Activated T-cell treated with anti-CD3 and anti-CD28 coated beads, Interleukin-2, amount 50 U/mL, for 72 hours (primary cell): Measurements from ENCODE around the gene MED15. TPM values are rescaled to one million over a fixed set of nuclear protein-coding genes. Genes with fewer than 3 reads are reported as not detected.
"Not testable (repeated sequence)": the region's sequence is repeated elsewhere in the genome, so short reads cannot be mapped to it uniquely, and the experiment has no call there.

Experiments
- ATAC-seq, 2 donors: fragments of 150-1000 bp; cut with Tn5 transposase; replicated peaks in 1 of 2; 2 replicates each; pipeline ENCODE4 v1.10.0; 2021; ENCODE audit warnings: moderate library complexity in 2 of 2, mild to moderate bottlenecking in 1 of 2
- DNase-seq, 2 donors: peaks; one replicate each; pipeline ENCODE4 v3.0.0; 2021 to 2022; ENCODE audit warnings: mixed read lengths in 1 of 2
- H3K27ac Mint-ChIP-seq: one replicate; pipeline ENCODE4 v1.8.0; 2022; ENCODE audit warnings: mild to moderate bottlenecking, moderate library complexity, mixed read lengths
- H3K27me3 Mint-ChIP-seq: one replicate; pipeline ENCODE4 v1.8.0; 2022; ENCODE audit warnings: low read depth, mixed read lengths
- H3K36me3 Mint-ChIP-seq, 2 donors: one replicate each; pipeline ENCODE4 v1.8.0; 2022; ENCODE audit warnings: mixed read lengths in 2 of 2, mild to moderate bottlenecking in 1 of 2; ENCODE audit not compliant: insufficient read depth in 2 of 2
- H3K4me1 Mint-ChIP-seq: one replicate; pipeline ENCODE4 v1.8.0; 2022; ENCODE audit warnings: low read depth, mixed read lengths
- H3K4me3 Mint-ChIP-seq, 2 donors: one replicate each; pipeline ENCODE4 v1.8.0; 2022; ENCODE audit warnings: mild to moderate bottlenecking in 2 of 2, mixed read lengths in 2 of 2, moderate library complexity in 2 of 2
- H3K9me3 Mint-ChIP-seq, 2 donors: one replicate each; pipeline ENCODE4 v1.8.0; 2022; ENCODE audit warnings: mixed read lengths in 2 of 2
- total RNA-seq, 2 donors: library from RNA; stranded (reverse); gene quantifications; one replicate each; pipeline ENCODE4 v1.2.3, GENCODE V29; 2022

The MED15 gene
- total RNA-seq, 2 donors from 2014 or later = 106 to 113 TPM

- no peaks in the 10 kb centered on the region for H3K4me1 Mint-ChIP-seq
- no peaks in the 10 kb centered on the region for H3K27me3 Mint-ChIP-seq
- H3K9me3 Mint-ChIP-seq = no peaks in the 10 kb centered on the region
- DNase-seq (no peak), ATAC-seq (no peak)
- peaks cover 0 to 2% of the 10 kb centered on the region in 2 donors for H3K36me3 Mint-ChIP-seq
- H3K4me3 Mint-ChIP-seq = no peak overlapping the region
- no peak overlapping the region for H3K27ac Mint-ChIP-seq
Measured at GRCh38 chr22:20587206-20587958, 80.0 kb downstream of the MED15 start.

GRCh38 chr22:20588092-20588842 is 80.9 kb downstream of the MED15 start:
- no peak overlapping the region for H3K27ac Mint-ChIP-seq
- H3K36me3 Mint-ChIP-seq = peaks cover 0 to 2% of the 10 kb centered on the region in 2 donors
- no peaks in the 10 kb centered on the region for H3K4me1 Mint-ChIP-seq

GRCh38 chr22:20588843-20589581 is 81.6 kb downstream of the MED15 start:
- Mint-ChIP-seq H3K27ac (no peak overlapping the region), H3K9me3 (no peaks in the 10 kb centered on the region), H3K27me3 (no peaks in the 10 kb centered on the region), H3K4me3 (no peak overlapping the region), H3K36me3 (peaks cover 0 to 1% of the 10 kb centered on the region in 2 donors), H3K4me1 (peaks cover 4% of the 10 kb centered on the region)
- DNase-seq (no peak), ATAC-seq (no peak)

More at GRCh38 chr22:20588092-20588842, 80.9 kb downstream of the MED15 start:
- Mint-ChIP-seq H3K4me3 (no peak overlapping the region), H3K27me3 (no peaks in the 10 kb centered on the region), H3K9me3 (no peaks in the 10 kb centered on the region)
- no peak for DNase-seq
- ATAC-seq = no peak

GRCh38 chr22:20589614-20590476 is 82.4 kb downstream of the MED15 start:
- Mint-ChIP-seq H3K9me3 (no peaks in the 10 kb centered on the region), H3K27me3 (no peaks in the 10 kb centered on the region), H3K4me3 (no peak overlapping the region), H3K27ac (no peak overlapping the region), H3K4me1 (peaks cover 5% of the 10 kb centered on the region), H3K36me3 (no peaks in the 10 kb centered on the region)
- ATAC-seq = no peak
- no peak for DNase-seq

- no peak overlapping the region for H3K27ac Mint-ChIP-seq
- H3K4me3 Mint-ChIP-seq = no peak overlapping the region
- no peaks in the 10 kb centered on the region for H3K27me3 Mint-ChIP-seq
- DNase-seq = no peak
- peaks cover 5% of the 10 kb centered on the region for H3K4me1 Mint-ChIP-seq
- no peaks in the 10 kb centered on the region for H3K36me3 Mint-ChIP-seq
- ATAC-seq = peak in 1 of 2 donors; percentile 7
- H3K9me3 Mint-ChIP-seq = no peaks in the 10 kb centered on the region
Measured at GRCh38 chr22:20590477-20591294, 83.3 kb downstream of the MED15 start.

- H3K4me1 Mint-ChIP-seq = peaks cover 5% of the 10 kb centered on the region
Measured at GRCh38 chr22:20591295-20591645, 83.9 kb downstream of the MED15 start.

GRCh38 chr22:20591660-20592310 is 84.4 kb downstream of the MED15 start:
- Mint-ChIP-seq H3K9me3 (no peaks in the 10 kb centered on the region), H3K27me3 (no peaks in the 10 kb centered on the region), H3K27ac (no peak overlapping the region), H3K4me3 (no peak overlapping the region), H3K36me3 (no peaks in the 10 kb centered on the region), H3K4me1 (peaks cover 5% of the 10 kb centered on the region)
- peak in 1 of 2 donors; percentile 12 for ATAC-seq
- no peak for DNase-seq

More at GRCh38 chr22:20591295-20591645, 83.9 kb downstream of the MED15 start:
- Mint-ChIP-seq H3K27me3 (no peaks in the 10 kb centered on the region), H3K27ac (no peak overlapping the region), H3K36me3 (no peaks in the 10 kb centered on the region), H3K9me3 (no peaks in the 10 kb centered on the region), H3K4me3 (no peak overlapping the region)
- DNase-seq (no peak), ATAC-seq (peak in 1 of 2 donors; percentile 10)

- H3K9me3 Mint-ChIP-seq, DNase-seq, H3K27me3 Mint-ChIP-seq, H3K36me3 Mint-ChIP-seq, H3K4me3 Mint-ChIP-seq, H3K4me1 Mint-ChIP-seq, ATAC-seq: not testable (repeated sequence)
- H3K27ac Mint-ChIP-seq = peak overlapping the region; percentile 62
Measured at GRCh38 chr22:20594038-20594437, 86.6 kb downstream of the MED15 start.

GRCh38 chr22:20594486-20594885 is 87.1 kb downstream of the MED15 start:
- not testable (repeated sequence) for H3K27ac Mint-ChIP-seq, ATAC-seq, DNase-seq, H3K27me3 Mint-ChIP-seq, H3K9me3 Mint-ChIP-seq, H3K4me1 Mint-ChIP-seq, H3K4me3 Mint-ChIP-seq, H3K36me3 Mint-ChIP-seq

GRCh38 chr22:20595461-20595860 is 88.1 kb downstream of the MED15 start:
- Mint-ChIP-seq H3K4me1 (peaks cover 5% of the 10 kb centered on the region), H3K4me3 (no peak overlapping the region)
- no peak for DNase-seq

GRCh38 chr22:20599117-20599516 is 91.7 kb downstream of the MED15 start:
- no peak overlapping the region for H3K27ac Mint-ChIP-seq
- no peak overlapping the region for H3K4me3 Mint-ChIP-seq
- H3K9me3 Mint-ChIP-seq = no peaks in the 10 kb centered on the region
- peaks cover under 1% of the 10 kb centered on the region for H3K4me1 Mint-ChIP-seq
- no peak for ATAC-seq
- H3K36me3 Mint-ChIP-seq = no peaks in the 10 kb centered on the region
- DNase-seq = no peak
- H3K27me3 Mint-ChIP-seq = no peaks in the 10 kb centered on the region

More at GRCh38 chr22:20595461-20595860, 88.1 kb downstream of the MED15 start:
- no peaks in the 10 kb centered on the region for H3K9me3 Mint-ChIP-seq
- no peaks in the 10 kb centered on the region for H3K27me3 Mint-ChIP-seq
- H3K27ac Mint-ChIP-seq = no peak overlapping the region
- H3K36me3 Mint-ChIP-seq = no peaks in the 10 kb centered on the region
- ATAC-seq = no peak
